HG03064 (cell line): ENCODE results near the gene GORASP1.

ENCODE experiments used
- ATAC-seq: cut with Tn5 transposase; IDR thresholded peaks from one replicate; pipeline ENCODE4 v1.9.1; 2021; ENCODE audit warnings: low read depth; ENCODE audit not compliant: unreplicated experiment

The GORASP1 gene

DNA sequence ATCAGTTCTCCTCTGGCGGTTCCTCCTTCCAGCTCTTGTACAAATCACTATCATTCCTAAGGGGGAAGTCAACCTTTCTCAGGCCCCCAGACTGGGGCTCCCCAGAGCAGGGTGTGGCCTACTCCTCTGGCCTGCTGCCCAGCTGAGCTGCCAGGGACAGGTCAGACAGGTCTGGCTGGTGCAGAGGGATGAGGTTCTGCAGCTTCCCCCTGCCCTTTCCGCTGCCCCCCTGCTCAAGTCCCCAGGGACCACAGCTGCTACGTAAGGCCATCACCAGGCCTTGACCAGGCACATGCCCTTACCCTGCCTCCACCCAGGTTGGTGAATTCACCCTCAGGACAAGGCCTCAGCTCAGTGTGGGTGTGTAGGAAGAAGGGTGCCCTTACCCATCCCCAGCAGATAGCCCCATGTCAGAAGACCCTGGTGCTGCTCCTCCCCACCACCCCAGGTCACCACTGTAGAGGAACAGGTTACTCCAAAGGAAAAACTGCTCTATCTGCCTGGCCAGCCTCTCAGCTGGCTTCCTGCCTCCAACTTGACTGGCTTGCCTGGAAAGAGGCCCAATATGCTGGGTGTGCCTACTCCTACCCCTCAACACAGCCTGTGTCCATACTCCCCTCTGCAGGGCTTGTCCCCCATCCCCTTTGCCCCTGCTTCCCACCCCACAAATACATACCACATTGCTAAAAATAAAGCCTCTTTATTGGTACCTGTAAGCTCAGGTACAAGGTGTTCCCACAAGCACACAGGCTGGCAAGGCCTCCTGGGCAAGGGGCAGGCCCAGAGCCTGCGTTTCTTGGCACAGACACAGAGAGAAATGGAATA is 34.0 kb upstream of the GORASP1 start:
- no peak for ATAC-seq

DNA sequence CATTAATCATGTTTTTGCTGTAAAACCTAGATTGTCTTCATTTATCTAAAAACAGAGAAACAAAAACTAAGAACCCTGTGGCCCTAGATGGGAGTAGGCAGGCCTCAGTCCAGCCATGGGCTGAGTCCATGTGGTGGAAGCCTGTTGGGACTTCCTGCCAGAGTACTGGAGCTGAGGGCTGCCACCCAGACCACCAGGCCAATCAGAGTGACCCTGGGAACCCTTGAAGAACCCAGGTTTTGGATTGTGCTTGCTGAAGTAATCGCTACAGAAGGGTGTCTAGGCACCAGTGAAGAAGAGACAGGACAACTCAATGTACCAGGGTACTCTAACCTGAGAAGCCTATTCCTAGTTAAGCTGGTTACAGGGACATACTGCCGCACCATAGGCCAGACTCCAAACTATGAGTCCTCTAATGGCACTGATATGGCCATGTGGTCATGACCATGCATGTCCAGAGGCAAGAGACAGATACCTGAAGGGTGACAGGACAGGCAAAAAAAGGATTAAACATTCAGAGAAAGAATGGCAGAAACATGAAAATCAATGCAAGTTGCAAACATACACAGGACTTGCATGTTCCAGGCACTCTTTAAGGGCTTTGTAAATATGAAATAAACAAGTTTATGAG is 33.0 kb upstream of the GORASP1 start:
- ATAC-seq = no peak

DNA sequence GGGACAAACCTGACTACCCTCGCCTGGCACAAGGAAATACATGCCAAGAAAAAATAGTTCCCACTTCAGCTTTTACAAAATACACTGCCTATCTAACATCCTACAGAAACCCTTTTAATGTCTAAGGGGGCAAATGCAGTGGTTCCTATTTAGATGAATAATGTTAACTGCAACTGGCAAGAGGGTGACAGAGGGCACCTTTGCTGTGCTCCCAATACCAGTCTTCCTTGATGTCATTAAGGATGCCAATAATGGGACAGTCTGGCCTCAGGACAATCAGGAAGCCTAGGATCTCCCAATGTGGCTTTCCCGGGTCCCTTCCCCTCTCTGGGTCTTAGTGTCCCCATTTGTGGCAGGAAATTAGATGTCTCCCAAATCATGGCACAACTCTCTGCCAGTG is 32.0 kb upstream of the GORASP1 start:
- no peak for ATAC-seq

DNA sequence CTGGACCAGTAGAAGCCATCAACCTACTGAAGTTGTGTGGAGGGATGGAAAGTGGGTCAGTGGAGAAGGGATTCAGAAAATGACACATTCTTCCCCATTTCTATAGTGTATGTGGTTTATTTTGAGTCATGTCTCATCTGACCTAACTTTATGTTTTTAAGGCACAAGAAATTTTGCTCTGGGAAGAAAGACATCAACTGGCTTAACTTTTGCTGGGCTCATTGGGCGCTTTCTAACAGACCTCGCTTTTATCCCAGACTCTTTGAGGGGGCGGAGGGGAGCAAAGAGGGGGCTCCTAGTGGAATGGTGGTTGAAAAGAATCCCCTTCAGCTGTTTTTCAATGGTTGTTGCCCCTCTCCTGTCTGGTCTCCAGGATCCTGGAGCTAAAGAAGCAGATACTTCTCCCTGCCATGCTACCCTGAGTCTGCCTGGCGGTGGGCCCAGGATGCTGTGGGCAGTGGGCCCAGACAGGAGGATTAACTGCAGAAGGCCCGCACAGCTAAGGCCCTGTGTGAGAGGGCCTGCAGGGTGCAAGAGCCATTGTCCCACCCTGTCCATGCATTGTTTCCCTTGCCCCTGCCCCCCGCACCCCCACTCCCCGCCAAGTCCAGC is 31.5 kb upstream of the GORASP1 start:
- ATAC-seq = no peak

DNA sequence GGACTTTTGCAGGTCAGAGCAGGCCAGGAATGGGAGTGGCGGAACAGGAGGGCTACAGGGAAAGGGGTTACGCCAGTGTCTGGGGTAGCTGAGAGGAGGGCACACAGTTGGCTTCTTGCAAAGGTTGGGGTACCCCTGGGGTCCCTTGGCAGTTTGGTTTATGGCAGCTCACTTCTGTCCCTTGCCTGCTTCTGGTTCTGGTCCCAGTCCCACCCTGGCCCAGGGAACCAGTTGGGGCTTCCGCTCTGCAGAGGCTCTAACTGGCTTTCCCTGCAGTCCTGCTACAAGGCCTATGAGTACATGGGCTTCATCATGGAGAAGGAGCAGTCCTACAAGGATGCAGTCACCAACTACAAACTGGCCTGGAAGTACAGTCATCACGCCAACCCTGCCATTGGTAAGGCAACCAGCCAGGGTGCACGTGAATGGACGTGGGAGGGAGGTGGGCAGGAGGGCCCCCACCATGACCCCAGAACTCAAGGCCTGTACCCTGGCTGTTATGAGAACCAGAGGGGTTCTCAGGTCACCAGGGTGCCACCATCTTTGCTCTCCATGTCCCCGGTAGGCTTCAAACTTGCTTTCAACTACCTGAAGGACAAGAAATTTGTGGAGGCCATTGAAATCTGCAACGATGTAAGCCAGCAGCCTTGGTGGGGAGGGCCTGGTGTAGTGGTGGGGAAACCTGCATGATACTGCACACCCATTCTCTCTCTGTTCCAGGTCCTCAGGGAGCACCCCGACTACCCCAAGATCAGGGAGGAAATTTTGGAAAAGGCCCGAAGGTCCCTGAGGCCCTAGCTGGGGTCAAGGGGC is 30.8 kb upstream of the GORASP1 start:
- no peak for ATAC-seq

DNA sequence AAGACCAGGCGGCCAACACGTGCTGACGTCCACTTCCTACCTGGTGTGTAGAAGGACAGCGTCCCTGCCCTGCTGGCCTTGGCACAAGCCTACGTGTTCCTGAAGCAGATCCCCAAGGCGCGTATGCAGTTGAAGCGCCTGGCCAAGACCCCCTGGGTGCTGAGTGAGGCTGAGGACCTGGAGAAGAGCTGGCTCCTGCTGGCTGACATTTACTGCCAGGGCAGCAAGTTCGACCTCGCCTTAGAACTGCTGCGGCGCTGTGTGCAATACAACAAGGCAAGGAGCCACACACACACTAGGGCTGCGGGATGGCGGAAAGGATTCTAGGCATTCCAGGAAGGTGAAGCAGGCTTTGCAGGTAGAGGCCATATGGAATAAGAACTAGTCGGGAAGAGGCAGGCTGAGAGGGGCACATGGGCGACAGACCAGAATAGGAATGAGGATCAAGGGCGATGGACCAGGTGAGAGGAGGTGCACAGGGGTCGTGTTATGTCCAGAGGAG is 30.1 kb upstream of the GORASP1 start:
- no peak for ATAC-seq

DNA sequence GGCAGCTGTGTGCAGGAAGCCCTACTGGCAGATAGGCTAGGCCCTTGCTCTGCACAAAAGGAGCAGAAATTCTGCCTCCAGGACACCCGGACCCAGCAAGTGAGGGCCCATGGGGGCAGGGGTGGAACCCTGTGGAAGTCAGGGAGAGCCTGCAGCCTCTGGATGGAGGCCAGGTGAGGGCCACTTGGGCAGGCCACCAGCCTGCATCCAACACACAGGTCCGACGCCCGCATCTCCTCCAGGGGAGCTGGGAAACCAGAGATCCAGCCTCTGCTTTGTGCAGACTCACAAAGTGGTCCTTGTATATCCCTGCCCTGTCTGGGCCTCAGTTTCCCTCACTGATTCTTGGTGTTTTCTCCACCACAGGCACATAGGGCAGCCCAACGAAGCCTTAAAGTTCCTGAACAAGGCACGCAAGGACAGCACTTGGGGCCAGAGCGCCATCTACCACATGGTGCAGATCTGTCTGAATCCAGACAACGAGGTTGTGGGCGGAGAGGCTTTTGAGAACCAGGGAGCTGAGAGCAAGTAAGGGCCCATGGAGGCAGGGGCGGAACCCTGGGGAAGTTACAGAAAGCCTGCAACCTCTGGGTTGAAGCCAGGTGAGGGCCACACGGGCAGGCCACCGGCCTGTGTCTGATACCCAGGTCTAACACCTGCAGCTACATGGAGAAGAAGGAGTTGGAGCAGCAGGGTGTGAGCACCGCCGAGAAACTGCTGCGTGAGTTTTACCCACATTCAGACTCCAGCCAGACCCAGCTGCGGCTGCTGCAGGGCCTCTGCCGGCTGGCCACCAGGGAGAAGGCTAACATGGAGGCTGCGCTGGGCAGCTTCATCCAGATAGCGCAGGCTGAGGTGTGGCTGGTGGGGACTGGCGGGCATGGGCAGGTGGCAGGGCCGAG is 29.4 kb upstream of the GORASP1 start:
- ATAC-seq = no peak

DNA sequence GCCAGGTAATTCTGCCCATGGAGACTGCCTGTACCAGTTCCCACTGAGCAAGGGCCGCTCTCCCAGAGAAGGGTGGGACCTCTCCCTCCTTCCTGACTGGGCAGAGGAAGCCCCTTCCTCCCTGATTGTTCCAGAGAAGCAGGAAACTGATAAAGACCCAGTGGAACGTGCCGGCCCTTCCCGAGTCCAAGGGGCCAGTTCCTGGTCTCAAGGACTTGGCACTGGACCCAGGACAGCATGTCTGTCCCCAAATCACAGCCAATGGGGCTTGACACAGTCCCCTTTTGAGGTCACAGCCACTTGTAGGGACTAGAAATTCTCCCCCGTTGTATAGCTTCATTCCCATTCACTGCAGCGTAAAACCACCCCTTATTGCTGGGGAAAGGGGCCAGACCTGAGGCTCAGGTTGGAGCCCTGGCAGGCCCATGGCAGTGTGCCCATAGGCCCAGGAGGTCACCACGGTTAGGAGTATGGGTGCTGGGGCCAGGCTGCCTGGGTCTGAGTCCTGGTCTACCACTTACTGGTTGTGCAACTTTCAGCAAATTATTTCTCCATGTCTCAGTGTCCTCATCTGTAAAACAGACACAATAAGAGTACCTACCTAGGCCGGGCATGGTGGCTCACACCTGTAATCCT is 27.9 kb upstream of the GORASP1 start:
- ATAC-seq = no peak

DNA sequence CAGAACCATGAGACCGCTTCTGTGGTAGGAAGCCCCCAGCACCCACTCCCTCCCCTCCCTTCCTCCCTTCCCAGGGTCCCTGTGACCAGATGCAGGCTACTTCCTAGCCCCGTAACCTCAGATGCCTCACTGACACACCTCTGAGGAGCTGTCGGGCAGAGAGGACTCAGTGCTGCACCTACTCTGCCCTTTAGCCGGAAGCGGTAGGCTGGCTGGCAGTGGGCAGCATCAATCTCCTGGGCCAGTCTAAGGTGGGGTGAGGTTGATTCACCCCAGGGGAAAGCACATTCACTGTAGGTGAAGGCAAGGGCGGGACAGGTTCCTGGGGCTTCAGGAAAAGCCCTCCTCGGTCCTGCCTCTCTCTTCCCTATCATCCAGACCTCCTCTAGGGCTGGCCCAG is 26.9 kb upstream of the GORASP1 start:
- no peak for ATAC-seq

DNA sequence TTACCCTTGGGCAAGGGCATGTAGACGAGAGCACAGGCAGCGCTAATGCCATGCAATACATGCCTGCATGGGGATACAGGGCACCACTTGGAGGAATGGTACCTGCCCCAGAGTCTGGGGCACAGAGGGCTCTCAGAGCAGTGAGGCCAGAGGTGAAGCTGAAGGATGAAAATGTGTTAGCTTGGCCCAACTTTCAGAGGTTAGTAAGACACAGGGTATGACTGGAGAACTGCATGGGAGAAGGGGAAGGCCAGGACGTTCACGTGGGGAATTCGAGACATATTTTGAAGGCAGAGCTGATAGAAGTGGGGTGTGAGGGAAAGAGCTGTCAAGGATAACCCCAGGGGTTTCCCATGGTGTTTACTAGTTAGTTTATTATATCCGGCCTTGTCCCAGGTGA is 26.4 kb upstream of the GORASP1 start:
- no peak for ATAC-seq

DNA sequence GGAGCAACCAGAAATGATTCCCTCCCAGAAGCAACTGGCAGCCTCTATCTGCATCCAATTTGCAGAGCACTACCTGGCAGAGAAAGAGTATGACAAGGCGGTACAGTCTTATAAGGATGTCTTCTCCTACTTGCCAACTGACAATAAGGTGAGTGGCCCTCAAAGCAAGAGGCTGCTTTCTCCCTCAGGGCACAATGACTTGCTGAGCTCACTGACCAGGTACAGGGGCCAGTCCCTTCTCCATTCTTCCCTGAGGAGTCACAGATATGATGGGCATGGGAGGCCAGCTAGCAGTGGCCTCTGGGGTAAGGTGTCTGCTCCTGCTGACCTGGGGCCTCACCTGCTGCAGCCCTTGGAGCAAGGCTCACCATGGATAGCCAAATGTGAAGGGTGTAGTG is 25.7 kb upstream of the GORASP1 start:
- no peak for ATAC-seq

DNA sequence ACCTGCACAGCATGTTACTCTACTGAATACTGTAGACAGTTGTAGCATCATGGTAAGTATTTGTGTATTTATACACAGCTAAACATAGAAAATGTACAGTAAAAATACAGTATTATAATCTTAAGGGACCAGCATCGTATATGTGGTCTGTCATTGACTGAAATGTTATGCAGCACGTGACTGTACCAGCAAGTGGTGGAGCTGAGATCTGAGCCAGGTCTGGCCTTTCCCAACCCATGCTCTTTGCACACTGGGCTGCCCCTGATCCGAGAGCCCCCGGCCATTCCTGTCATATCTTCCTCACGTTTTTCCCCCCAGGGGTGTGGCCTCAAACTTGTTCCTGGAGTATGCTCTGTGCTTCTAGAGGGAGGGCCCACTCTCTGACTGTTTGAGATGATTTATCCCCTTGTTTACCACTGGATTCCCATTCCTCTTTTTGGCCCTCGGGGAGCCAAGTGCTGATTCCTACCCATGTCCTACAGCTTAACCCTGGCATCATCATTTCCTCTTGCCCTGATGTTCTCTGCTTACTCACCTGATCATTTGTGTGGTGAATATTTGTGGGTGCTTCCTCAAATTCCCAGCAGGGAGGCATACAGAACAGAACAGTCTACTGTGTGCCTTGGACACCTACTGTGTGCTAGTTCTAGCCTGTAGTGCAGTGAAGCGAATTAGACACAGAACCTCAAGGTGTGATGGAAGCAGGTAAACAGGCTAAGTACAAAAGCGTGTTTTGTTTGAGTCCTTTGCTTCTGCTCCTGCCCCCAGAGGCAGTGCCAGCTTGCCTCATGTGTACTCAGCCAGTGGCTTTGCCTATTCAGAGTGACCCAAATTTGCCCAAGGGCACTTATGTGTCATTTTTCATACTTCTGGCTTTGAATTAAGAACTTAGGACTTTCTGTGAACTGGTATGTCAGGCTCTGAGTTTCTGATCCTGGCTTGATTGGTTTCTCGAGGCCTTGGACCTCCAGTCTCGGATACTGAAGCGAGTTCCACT is 25.0 kb upstream of the GORASP1 start:
- no peak for ATAC-seq

DNA sequence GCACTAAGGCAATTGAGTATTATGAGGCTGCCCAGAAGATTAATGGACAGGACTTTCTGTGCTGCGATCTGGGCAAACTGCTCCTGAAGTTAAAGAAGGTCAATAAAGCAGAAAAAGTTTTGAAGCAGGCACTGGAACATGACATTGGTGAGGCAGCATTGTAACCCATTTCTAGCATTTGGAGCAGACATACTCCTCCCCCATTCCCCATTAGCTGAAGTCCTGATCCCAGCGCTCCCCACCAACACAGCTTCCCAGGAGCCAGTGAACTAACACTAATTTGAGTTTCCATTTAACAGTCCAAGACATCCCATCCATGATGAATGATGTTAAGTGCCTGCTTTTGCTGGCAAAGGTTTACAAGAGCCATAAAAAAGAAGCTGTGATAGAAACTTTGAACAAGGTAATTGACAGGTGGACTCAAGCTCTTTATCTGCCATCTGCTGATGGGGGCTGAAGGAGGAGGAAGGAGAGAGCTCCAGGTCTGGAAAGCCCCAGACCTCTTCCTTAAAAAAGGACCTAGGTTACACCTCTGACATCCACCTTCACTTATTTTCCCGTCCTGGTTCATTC is 23.4 kb upstream of the GORASP1 start:
- ATAC-seq = no peak

DNA sequence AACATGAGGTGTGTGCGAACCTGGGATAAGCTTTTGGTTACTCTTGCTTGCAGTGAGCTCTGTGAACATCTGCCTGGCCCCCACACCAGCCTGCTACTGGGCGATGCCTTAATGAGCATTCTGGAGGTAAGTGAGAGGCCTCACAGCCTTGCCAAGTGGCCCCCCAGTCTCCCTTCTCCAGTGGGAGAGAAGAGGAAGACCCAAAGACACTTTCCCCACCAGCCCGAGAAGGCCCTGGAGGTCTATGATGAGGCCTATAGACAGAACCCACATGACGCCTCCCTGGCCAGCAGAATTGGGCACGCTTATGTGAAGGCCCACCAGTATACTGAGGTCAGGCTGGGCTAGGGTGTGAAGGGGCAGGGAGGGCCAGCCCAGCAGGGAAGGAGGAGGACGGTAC is 22.6 kb upstream of the GORASP1 start:
- ATAC-seq = no peak

DNA sequence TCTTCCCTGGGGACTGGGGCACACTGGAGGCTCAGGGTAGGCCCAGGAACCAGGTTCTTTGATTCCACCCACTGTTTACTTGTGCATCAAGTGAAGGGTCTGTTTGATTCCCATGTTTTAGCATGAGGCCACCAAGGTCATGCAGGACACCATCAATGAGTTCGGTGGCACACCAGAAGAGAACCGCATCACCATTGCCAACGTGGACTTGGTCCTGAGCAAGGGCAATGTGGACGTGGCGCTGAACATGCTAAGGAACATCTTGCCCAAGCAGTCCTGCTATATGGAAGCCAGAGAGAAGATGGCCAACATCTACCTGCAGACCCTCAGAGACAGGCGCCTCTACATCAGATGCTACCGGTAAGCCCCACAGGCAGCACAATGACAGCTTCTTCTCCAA is 21.5 kb upstream of the GORASP1 start:
- ATAC-seq = no peak

DNA sequence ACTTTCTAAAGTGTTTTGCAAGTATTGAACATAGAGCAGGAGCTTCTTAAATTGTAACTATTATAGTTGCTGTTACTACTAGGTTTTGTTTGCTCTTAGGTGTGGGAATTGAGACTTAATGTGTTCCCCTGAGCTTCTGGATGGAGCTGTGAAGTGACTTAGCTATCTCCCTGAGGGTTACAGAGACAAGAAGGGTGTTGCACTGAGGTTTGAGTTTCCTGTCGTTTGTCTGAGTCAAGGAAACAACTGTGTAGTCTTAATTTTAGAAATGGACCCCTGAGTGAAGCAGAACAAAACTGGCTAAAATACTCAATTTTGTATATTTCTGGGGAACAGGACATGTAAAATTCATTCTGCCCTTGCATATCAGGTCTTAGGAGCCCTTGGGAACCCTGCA is 20.5 kb upstream of the GORASP1 start:
- no peak for ATAC-seq

DNA sequence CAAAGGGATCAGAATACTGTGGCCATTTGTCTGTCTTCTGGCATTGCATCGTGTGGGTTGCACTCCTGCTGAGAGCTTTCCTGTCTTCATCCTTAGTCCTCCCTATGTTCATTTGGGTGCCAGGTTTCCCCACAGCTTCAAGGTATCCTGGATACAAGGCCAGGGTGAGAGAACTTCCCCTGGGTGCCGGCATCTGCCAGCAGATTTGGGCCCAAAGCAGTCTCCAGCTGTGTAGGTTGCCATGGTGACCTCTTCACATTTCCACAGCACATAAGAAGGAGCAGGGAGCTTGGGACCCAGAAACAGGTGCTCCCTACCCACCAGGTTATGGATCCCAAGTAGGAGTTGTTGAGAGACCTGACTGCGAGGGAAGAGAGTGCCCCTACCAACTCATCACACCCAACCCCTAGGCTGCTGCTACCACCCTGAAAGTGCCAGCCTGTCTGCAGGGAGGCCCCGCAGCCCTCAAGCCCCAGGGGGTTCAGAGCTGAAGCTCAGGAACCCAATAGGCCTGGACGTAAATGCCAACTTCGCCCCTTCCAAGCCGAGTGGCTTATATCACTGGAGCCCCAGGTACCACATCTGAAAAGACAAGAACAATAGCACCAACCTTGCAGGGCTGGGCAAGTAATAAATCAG is 20.0 kb upstream of the GORASP1 start:
- ATAC-seq = no peak
